Endothelial cell of hepatic sinusoid (primary cell): ENCODE measurements around the gene EI24.

Source experiments
- in situ Hi-C: cut with HindIII; loops from 2 replicates; pipeline ENCODE4 v1.10.0; 2017; ENCODE audit warnings: low sequenced_read_pairs

EI24 gene

GRCh38 chr11:125578783-125579182 is 9.5 kb downstream of the EI24 start:
- in situ Hi-C loops: no loop called here

GRCh38 chr11:125579811-125580210 is 10.5 kb downstream of the EI24 start:
- in situ Hi-C loops: no loop called here

GRCh38 chr11:125583496-125583895 is 14.2 kb downstream of the EI24 start:
- in situ Hi-C loops: no loop called here

- in situ Hi-C loops: no loop called here
Observed at GRCh38 chr11:125585487-125585886, 16.2 kb downstream of the EI24 start.

GRCh38 chr11:125586623-125587022 is 17.3 kb downstream of the EI24 start:
- in situ Hi-C loops: no loop called here

- in situ Hi-C loops: no loop called here
Observed at GRCh38 chr11:125587480-125587879, 18.2 kb downstream of the EI24 start.

GRCh38 chr11:125588505-125588904 is 19.2 kb downstream of the EI24 start:
- in situ Hi-C loops: no loop called here

- in situ Hi-C loops: no loop called here
Observed at GRCh38 chr11:125591649-125592304, 22.5 kb downstream of the EI24 start.

- in situ Hi-C loops: no loop called here
Observed at GRCh38 chr11:125592305-125593113, 23.2 kb downstream of the EI24 start, which contains the start of gene STT3A. TSS of gene STT3A (plus strand) at chr11:125592852. CDS start at chr11:125595916, 3,064 bp downstream.

GRCh38 chr11:125593114-125593820 is 24.0 kb downstream of the EI24 start:
- in situ Hi-C loops: no loop called here

- in situ Hi-C loops: no loop called here
Observed at GRCh38 chr11:125594958-125595357, 25.7 kb downstream of the EI24 start.

- in situ Hi-C loops: no loop called here
Observed at GRCh38 chr11:125600663-125601062, 31.4 kb downstream of the EI24 start.

- in situ Hi-C loops: no loop called here
Observed at GRCh38 chr11:125603207-125603606, 33.9 kb downstream of the EI24 start.

- in situ Hi-C loops: no loop called here
Observed at GRCh38 chr11:125605417-125605816, 36.1 kb downstream of the EI24 start.

GRCh38 chr11:125609545-125609944 is 40.3 kb downstream of the EI24 start:
- in situ Hi-C loops: no loop called here

- in situ Hi-C loops: no loop called here
Observed at GRCh38 chr11:125618383-125618782, 49.1 kb downstream of the EI24 start.

GRCh38 chr11:125621995-125622394 is 52.7 kb downstream of the EI24 start:
- in situ Hi-C loops: no loop called here

GRCh38 chr11:125623064-125623463 is 53.8 kb downstream of the EI24 start:
- in situ Hi-C loops: no loop called here

- in situ Hi-C loops: loop anchor here (5.0 kb wide), 1 partner anchor 253 kb away; no protein-coding TSS in a partner anchor
Observed at GRCh38 chr11:125624756-125625213, 55.5 kb downstream of the EI24 start, which contains the start of gene CHEK1. TSS of gene CHEK1 (plus strand) at chr11:125625163. CDS start at chr11:125626769, 1,606 bp downstream.

- in situ Hi-C loops: loop anchor here (5.0 kb wide), 1 partner anchor 252 kb away; no protein-coding TSS in a partner anchor
Observed at GRCh38 chr11:125625225-125625629, 56.0 kb downstream of the EI24 start.

- in situ Hi-C loops: loop anchor here (5.0 kb wide), 1 partner anchor 252 kb away; no protein-coding TSS in a partner anchor
Observed at GRCh38 chr11:125625630-125626287, 56.5 kb downstream of the EI24 start.
